ENCODE data around the gene CCNJL.

CCNJL gene

DNA sequence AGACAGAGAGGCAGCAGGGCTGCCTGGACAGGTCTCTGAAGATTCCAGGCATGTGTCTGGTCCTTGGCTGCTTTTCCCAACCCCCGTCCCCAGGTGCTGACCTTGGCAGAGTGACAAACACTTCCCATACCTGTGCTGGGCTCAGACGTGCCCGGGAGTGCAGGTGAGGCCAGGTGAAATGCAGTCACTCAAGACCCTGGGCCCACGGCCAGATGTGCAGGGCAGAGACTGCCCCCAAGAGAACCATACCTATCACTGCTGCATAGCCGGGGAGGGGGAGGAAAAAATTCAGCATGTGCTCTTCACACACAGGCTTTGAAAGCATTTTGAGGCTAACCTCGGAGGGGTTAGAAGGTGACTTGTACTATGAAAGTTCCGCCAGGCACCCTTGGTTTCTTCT, 22.6 kb downstream of the CCNJL start:
- DNase-seq (ENCODE audit: low spot score): no peak

- DNase-seq (ENCODE audit: low spot score): no peak
Observed at GRCh38 chr5:160289356-160289651, 23.1 kb downstream of the CCNJL start.

GRCh38 chr5:160287378-160288051, 24.8 kb downstream of the CCNJL start:
- no peak for DNase-seq (ENCODE audit: low spot score)

- no peak for DNase-seq (ENCODE audit: low spot score)
Observed at GRCh38 chr5:160286947-160287346, 25.4 kb downstream of the CCNJL start.

DNA sequence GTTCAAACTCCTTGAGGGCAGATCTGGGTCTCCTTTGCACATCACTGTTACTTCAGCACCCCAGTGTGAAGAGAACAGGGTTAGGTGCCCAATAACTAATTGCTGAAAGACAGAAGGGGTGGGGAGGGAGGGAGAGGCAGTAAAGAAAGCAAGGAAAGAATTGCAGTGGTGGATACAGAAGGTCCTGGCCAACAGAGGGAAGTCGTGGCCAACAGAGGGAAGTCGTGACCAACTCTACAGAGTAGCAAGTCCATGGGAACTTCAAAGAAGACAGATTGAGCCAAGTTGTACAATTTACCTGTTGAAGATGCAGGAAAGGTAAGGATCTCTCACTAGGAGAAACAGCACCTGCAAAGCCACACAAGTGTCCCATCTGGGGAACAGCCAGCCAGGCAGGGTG, 27.0 kb downstream of the CCNJL start:
- DNase-seq (ENCODE audit: low spot score): no peak

DNA sequence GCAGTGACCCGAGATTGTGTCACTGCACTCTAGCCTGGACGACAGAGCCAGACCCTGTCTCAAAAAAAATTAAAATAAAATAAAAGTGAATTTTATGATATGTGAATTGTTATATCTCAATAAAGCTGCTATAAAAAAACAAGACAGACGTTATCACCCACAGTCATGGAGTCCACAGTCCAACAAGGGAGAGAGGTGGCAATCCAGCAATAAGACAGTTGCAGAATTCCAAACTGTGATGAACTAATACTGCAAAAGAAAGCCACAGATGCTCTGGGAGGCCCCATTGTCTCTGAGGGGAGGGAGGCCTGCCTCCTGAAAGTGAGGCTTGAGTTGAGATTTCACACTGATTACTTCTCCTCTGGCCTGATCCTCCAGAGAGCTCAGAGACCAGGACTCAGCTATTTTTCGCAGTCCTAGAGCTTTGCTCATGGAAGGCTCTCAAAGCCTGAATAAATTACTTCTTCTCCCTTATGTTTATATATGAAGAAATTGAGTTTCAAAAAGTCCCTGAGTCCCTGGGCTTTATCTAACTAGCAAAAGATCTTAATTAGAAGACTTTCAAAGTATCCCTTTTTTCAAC, 28.0 kb downstream of the CCNJL start:
- DNase-seq (ENCODE audit: low spot score): no peak

- DNase-seq (ENCODE audit: low spot score): no peak
Observed at GRCh38 chr5:160281275-160281674, 31.1 kb downstream of the CCNJL start.

- peak; percentile 9 for DNase-seq (ENCODE audit: low spot score)
Observed at GRCh38 chr5:160280384-160281095, 31.8 kb downstream of the CCNJL start.

DNA sequence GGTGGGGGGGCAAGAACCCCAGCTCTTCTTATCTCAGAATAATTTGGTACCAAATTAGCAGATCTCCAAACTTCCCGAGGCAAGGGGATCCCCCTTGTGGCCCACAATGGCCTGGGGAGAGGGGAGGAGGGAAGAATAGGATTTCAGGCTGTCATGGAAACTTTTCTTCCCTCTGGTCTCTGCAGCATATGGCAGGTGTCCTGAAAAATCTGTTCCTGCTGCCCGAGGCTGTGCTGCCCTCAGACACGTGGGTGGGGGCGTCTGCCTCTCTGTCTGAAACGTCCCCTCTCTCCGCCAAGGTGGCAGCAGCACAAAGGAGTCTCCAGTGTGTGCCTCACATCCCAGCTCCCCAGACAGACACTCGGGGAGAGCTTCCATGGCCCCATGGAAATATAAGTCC, 34.0 kb downstream of the CCNJL start:
- DNase-seq (ENCODE audit: low spot score): no peak

- DNase-seq (ENCODE audit: low spot score): no peak
Observed at GRCh38 chr5:160274483-160274931, 37.9 kb downstream of the CCNJL start.

GRCh38 chr5:160272889-160273288, 39.5 kb downstream of the CCNJL start:
- DNase-seq (ENCODE audit: low spot score): no peak

- DNase-seq (ENCODE audit: low spot score): no peak
Observed at GRCh38 chr5:160272264-160272663, 40.1 kb downstream of the CCNJL start.

DNA sequence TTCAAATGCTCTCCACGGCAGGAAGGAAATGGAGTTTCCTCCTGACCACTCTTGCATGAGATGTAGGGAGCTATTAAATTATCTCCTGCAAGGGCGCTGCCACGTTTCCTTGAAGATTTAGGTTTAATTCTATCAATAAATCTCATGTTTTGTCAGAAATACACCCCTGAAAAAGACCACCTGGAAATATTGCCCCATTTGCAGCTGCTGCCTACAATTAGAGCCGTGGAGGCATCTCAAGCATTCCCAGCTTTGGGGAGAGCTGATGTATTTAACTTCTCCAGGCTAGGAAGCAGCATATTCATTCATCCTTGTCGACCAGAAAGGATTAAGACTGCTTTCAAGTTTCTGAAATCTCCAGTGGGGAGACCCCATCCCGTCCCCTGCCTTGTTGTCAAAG, 40.5 kb downstream of the CCNJL start:
- DNase-seq (ENCODE audit: low spot score): no peak

DNA sequence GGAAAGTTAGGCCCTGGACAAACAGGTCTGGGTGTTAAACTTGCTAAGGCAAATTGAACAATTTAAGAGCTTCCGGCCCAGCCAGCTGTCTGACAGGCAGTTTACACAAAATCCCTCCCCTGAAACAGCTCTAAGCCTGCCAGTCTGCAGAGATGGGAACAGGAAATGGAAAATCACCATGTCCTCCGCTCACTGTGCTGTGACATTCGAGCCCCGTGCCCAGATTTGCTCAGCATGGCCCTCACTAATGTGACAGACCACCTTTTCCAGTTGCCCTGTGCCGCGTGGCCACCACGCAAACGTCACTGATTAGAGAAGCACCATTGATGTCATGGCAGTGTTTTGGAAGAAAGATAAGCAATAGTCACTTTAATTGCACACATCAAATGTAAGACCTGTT, 41.0 kb downstream of the CCNJL start:
- DNase-seq (ENCODE audit: low spot score): no peak

DNA sequence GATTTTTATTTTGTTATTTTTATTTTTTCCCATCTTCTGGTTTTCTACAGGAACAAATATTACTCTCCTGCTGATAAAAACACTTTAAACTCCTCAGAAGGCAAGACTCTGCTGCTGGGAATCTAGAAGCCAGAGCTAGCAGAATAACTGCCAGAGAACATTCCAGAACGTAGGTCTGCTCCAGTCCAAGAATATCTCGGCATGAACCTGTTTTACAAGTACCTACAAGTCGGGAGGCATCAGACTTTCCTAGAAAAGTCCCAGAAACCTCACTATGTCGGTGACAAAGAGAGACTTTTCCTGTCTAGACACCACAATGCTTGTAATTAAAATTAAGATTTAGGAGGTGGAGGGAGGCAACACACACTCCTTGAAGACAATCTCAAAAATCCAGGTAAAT, 41.7 kb downstream of the CCNJL start:
- DNase-seq (ENCODE audit: low spot score): no peak

DNA sequence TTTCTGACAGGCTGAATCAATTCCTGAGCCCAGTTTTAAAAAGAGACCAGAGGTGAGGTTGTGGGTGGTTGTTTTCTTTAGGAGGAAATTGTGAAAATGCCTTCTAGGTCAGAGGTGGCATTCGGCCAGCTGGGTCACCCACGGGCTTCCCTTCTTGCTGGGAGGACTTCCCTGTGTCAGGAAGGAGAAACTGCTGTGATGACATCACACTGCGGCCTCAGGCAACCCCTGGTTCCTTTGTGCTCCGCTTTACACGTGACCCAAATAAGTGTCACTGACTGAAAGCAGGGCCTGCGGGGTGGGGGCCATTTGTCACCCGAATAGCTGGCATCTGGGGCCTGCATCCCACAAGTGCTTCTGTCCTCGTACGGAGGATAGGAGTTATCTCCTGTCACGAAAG, 43.3 kb downstream of the CCNJL start:
- DNase-seq (ENCODE audit: low spot score): no peak

DNA sequence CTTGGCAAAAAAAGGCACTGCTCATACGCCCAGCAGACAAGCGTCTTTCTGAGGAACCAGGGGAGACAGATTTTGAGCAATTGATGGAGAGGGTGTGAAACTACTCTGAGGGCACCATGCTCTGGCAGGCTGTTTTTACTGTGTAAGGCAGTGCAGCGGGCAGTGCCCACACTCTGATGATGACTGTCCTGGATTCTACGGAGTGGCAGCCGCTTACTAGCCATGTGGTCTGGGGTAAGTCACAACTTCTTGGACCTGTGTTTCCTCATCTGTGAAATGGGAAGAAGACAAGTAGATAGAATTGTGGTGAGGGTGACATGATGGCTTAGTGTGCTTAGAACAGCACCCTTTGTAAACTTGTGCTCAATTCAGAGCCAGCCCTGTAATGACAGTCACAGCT, 44.2 kb downstream of the CCNJL start:
- no peak for DNase-seq (ENCODE audit: low spot score)

- DNase-seq (ENCODE audit: low spot score): no peak
Observed at GRCh38 chr5:160266752-160267345, 45.5 kb downstream of the CCNJL start.

GRCh38 chr5:160266044-160266443, 46.3 kb downstream of the CCNJL start:
- DNase-seq (ENCODE audit: low spot score): no peak

DNA sequence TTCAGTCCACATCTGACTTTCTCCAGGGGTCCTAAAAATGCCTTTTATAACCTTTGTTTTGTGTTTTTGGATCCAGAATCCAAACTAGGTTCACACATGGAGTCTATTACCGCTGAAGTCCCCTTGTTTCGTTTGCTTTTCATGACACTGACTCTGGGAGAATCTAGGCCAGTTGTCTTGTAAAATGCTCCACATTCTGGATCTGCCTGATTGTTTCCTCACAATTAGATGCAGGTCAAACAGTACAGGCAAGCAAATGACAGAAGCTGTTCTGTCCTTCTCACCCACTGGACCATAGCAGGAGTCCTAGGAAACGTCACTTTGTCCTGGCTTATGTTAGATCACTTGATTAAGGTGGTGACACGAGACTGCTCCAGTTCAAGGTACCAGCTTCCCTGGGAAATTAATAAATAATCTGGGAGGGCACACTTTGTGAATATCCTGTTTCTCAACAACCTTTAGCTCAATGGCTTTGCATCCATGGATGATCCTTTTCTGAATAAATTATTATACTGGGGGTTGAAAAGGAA, 49.0 kb downstream of the CCNJL start:
- DNase-seq (ENCODE audit: low spot score): no peak

DNA sequence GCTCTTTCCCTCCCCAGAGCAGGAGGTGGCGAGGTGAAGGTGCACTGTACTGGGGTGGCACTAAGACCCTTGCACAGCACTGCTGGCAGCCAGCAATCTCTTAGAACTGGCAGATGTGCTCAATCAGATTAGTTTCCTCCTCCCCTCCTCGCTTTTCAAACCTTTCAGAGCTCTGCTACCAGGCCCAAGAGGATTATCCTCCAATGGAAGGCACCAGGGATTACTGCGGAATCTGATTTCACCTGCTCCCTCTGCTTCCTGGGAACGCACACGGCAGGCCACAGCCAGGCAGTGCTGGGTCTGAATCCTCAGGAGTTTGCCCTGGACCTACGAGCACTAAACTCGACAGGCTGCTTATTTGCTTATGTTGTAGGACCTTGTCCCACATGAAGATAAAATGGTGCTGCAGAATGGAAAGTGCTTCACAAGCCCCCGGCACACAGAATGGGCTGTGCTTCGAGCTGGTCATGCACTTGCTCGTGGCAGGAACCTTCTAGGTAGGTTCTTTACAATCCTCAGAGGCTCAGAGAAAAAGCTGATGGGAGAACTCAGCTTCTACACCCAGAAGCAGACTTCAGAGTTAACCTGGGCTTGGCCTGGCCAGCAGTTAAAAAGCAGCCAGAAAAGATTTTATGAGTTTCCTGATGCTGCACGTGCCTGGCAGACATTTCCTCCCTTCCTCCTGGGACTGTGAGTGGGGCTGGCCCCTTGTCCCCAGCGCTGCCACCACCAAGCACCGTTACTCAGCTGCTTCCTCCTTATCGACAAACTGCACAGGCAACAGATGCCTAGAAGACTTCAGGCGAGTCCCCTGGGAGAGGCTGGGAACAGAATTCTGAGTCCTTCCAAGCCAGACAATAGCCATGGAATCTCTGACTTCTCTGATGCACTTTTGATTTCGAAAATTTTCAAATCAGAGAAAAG, 50.0 kb downstream of the CCNJL start:
- no peak for DNase-seq (ENCODE audit: low spot score)

Data from LoVo (cell line).